Measurements from ENCODE around the gene IFI6. TPM values are rescaled to one million over a fixed set of nuclear protein-coding genes. Genes with fewer than 3 reads are reported as not detected.
A peak's percentile ranks its signal among the peaks of the same experiment; 100 is the strongest.

IFI6 gene
- total and polyA plus RNA-seq, 2 of the 13 experiments (the other 11 are each of a cell fraction or from before 2014, with no cell fraction given): 12.9 to 13.2 TPM

DNA sequence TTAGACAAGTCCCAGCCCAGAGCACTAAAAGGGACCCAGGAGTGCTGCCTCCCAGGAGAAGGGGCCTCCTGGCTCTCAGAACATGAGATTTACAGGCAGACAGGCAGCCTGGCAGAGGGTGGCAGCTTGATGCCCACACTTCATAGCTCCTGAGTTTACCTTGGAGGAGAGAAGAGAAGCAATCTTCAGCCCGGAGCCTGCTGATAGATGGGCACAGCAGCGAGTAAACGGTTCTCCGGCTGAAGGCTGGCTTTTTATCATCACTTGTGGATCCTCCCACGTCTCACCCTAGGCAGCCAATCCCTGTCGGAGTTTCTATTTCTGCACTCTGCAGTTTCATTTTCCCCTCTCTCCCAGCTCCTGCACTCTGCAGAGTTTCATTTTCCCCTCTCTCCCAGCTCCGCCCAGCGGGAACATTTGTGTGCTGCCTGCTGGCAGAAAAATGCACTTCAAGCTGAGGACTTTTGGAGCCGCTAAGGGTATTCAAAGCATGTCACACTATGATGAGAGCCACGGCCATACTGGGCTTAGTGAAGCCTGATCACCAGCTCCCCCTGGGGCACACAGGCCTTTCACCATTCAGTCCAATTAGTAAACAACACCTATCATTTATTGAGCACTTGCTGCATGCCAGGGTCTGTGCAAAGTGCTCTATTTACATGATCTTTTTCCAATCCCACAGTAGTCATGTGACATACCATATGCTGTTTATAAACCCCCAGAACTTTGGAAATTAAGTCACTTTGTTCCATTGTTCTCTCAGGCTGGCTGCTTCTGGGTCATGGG lies at the start of gene IFI6 (continued):
- TF ChIP-seq, protein P1, sequence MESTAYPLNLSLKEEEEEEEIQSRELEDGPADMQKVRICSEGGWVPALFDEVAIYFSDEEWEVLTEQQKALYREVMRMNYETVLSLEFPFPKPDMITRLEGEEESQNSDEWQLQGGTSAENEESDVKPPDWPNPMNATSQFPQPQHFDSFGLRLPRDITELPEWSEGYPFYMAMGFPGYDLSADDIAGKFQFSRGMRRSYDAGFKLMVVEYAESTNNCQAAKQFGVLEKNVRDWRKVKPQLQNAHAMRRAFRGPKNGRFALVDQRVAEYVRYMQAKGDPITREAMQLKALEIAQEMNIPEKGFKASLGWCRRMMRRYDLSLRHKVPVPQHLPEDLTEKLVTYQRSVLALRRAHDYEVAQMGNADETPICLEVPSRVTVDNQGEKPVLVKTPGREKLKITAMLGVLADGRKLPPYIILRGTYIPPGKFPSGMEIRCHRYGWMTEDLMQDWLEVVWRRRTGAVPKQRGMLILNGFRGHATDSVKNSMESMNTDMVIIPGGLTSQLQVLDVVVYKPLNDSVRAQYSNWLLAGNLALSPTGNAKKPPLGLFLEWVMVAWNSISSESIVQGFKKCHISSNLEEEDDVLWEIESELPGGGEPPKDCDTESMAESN (CRISPR knock-in tag; conservative IDR thresholded peaks at IDR 0.05): no peak
- TF ChIP-seq ZNF414 (CRISPR knock-in tag; IDR thresholded peaks at IDR 0.05): no peak; the same call in 1 of the 2 replicates
- TF ChIP-seq, protein P2, sequence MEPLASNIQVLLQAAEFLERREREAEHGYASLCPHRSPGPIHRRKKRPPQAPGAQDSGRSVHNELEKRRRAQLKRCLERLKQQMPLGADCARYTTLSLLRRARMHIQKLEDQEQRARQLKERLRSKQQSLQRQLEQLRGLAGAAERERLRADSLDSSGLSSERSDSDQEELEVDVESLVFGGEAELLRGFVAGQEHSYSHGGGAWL (CRISPR knock-in tag; IDR thresholded peaks at IDR 0.05): no peak
- no peak for TF ChIP-seq PCBP1 (IDR thresholded peaks at IDR 0.05; ENCODE audit: borderline replicate concordance, low read depth, low read length)
- TF ChIP-seq KMT2B (CRISPR knock-in tag; IDR thresholded peaks at IDR 0.05): peak; percentile 71
- TF ChIP-seq ZNF160 (CRISPR knock-in tag; IDR thresholded peaks at IDR 0.05): no peak
- TF ChIP-seq EHMT2 (IDR thresholded peaks at IDR 0.05; ENCODE audit: borderline replicate concordance, low read depth, low read length): no peak
- TF ChIP-seq ZNF773 (CRISPR knock-in tag; IDR thresholded peaks at IDR 0.05; ENCODE audit: borderline replicate concordance): no peak
- TF ChIP-seq, protein P3, sequence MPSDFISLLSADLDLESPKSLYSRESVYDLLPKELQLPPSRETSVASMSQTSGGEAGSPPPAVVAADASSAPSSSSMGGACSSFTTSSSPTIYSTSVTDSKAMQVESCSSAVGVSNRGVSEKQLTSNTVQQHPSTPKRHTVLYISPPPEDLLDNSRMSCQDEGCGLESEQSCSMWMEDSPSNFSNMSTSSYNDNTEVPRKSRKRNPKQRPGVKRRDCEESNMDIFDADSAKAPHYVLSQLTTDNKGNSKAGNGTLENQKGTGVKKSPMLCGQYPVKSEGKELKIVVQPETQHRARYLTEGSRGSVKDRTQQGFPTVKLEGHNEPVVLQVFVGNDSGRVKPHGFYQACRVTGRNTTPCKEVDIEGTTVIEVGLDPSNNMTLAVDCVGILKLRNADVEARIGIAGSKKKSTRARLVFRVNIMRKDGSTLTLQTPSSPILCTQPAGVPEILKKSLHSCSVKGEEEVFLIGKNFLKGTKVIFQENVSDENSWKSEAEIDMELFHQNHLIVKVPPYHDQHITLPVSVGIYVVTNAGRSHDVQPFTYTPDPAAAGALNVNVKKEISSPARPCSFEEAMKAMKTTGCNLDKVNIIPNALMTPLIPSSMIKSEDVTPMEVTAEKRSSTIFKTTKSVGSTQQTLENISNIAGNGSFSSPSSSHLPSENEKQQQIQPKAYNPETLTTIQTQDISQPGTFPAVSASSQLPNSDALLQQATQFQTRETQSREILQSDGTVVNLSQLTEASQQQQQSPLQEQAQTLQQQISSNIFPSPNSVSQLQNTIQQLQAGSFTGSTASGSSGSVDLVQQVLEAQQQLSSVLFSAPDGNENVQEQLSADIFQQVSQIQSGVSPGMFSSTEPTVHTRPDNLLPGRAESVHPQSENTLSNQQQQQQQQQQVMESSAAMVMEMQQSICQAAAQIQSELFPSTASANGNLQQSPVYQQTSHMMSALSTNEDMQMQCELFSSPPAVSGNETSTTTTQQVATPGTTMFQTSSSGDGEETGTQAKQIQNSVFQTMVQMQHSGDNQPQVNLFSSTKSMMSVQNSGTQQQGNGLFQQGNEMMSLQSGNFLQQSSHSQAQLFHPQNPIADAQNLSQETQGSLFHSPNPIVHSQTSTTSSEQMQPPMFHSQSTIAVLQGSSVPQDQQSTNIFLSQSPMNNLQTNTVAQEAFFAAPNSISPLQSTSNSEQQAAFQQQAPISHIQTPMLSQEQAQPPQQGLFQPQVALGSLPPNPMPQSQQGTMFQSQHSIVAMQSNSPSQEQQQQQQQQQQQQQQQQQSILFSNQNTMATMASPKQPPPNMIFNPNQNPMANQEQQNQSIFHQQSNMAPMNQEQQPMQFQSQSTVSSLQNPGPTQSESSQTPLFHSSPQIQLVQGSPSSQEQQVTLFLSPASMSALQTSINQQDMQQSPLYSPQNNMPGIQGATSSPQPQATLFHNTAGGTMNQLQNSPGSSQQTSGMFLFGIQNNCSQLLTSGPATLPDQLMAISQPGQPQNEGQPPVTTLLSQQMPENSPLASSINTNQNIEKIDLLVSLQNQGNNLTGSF (CRISPR knock-in tag; IDR thresholded peaks at IDR 0.05): no peak
- TF ChIP-seq RARA (CRISPR knock-in tag; IDR thresholded peaks at IDR 0.05): no peak
- no peak for TF ChIP-seq ZNF512B (CRISPR knock-in tag; IDR thresholded peaks at IDR 0.05; ENCODE audit: borderline replicate concordance)
- TF ChIP-seq ATF5 (CRISPR knock-in tag; IDR thresholded peaks at IDR 0.05; ENCODE audit: low read depth): no peak
- TF ChIP-seq, protein P4, sequence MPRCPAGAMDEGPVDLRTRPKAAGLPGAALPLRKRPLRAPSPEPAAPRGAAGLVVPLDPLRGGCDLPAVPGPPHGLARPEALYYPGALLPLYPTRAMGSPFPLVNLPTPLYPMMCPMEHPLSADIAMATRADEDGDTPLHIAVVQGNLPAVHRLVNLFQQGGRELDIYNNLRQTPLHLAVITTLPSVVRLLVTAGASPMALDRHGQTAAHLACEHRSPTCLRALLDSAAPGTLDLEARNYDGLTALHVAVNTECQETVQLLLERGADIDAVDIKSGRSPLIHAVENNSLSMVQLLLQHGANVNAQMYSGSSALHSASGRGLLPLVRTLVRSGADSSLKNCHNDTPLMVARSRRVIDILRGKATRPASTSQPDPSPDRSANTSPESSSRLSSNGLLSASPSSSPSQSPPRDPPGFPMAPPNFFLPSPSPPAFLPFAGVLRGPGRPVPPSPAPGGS (CRISPR knock-in tag; IDR thresholded peaks at IDR 0.05): no peak
